HG03469 (cell line): ENCODE results near the gene LMAN1L.

Source experiments
- ATAC-seq: cut with Tn5 transposase; IDR thresholded peaks from one replicate; pipeline ENCODE4 v1.9.1; 2021; ENCODE audit warnings: mild to moderate bottlenecking, moderate library complexity, moderate number of reproducible peaks; ENCODE audit not compliant: unreplicated experiment

Gene LMAN1L

GRCh38 chr15:74809956-74810355 lies 2.7 kb upstream of the LMAN1L start:
- no peak for ATAC-seq

GRCh38 chr15:74815121-74815934 lies 2.7 kb downstream of the LMAN1L start:
- ATAC-seq = no peak

GRCh38 chr15:74815961-74816360 lies 3.3 kb downstream of the LMAN1L start:
- no peak for ATAC-seq

GRCh38 chr15:74816624-74817369 lies 4.2 kb downstream of the LMAN1L start:
- no peak for ATAC-seq

- ATAC-seq = no peak
Observed at GRCh38 chr15:74817370-74817737, 4.7 kb downstream of the LMAN1L start.

- ATAC-seq = no peak
Observed at GRCh38 chr15:74820056-74820455, 7.4 kb downstream of the LMAN1L start.

GRCh38 chr15:74821091-74821789 lies 8.6 kb downstream of the LMAN1L start:
- ATAC-seq = no peak

- no peak for ATAC-seq
Observed at GRCh38 chr15:74821790-74822158, 9.1 kb downstream of the LMAN1L start.

GRCh38 chr15:74822233-74822632 lies 9.6 kb downstream of the LMAN1L start:
- ATAC-seq = no peak

- no peak for ATAC-seq
Observed at GRCh38 chr15:74823324-74823723, 10.7 kb downstream of the LMAN1L start.

GRCh38 chr15:74824976-74825375 lies 12.3 kb downstream of the LMAN1L start:
- no peak for ATAC-seq

GRCh38 chr15:74825866-74826265 lies 13.2 kb downstream of the LMAN1L start:
- ATAC-seq = no peak

- ATAC-seq = no peak
Observed at GRCh38 chr15:74826364-74826819, 13.8 kb downstream of the LMAN1L start, which contains the start of gene CPLX3. TSS of gene CPLX3 (plus strand) at chr15:74826627. CDS start at chr15:74826704, 77 bp downstream.

- ATAC-seq = no peak
Observed at GRCh38 chr15:74826921-74827320, 14.3 kb downstream of the LMAN1L start.

GRCh38 chr15:74827614-74828013 lies 15.0 kb downstream of the LMAN1L start:
- ATAC-seq = no peak

GRCh38 chr15:74828835-74829234 lies 16.2 kb downstream of the LMAN1L start:
- no peak for ATAC-seq

- ATAC-seq = no peak
Observed at GRCh38 chr15:74829486-74829885, 16.9 kb downstream of the LMAN1L start.

- no peak for ATAC-seq
Observed at GRCh38 chr15:74829991-74830390, 17.4 kb downstream of the LMAN1L start.

- no peak for ATAC-seq
Observed at GRCh38 chr15:74830868-74831267, 18.2 kb downstream of the LMAN1L start.

- ATAC-seq = no peak
Observed at GRCh38 chr15:74831813-74832495, 19.3 kb downstream of the LMAN1L start.

GRCh38 chr15:74832826-74833225 lies 20.2 kb downstream of the LMAN1L start:
- no peak for ATAC-seq
